OCI-LY7 (cell line): Measurements from ENCODE around the gene CSE1L. TPM values are rescaled to one million over a fixed set of nuclear protein-coding genes. Genes with fewer than 3 reads are reported as not detected.

Experiments
- Bru-seq: library from RNA; stranded (reverse); fragments of 400-500 nt; gene quantifications from one replicate; lab custom pipeline; 2021; lab: Mats Ljungman, UMichigan
- BruChase-seq, 2 experiments: library from RNA; stranded (reverse); fragments of 400-500 nt; gene quantifications; one replicate each; lab custom pipeline; 2021; lab: Mats Ljungman, UMichigan
- BruUV-seq: library from RNA; stranded (reverse); fragments of 400-500 nt; replicated peaks from 2 replicates; lab custom pipeline; 2021; lab: Mats Ljungman, UMichigan
- CTCF ChIA-PET: fragments of 300-600 bp; sonication (Branson Sonifier 250); formaldehyde crosslinking; loops from one replicate; lab custom pipeline; 2022; ENCODE audit warnings: antibody characterized with exemption; ENCODE audit not compliant: unreplicated experiment; lab: Charles Lee
- POLR2A ChIA-PET: fragments of 300-600 bp; sonication (Branson Sonifier 250); formaldehyde crosslinking; loops from one replicate; lab custom pipeline; 2022; ENCODE audit warnings: antibody characterized with exemption; lab: Charles Lee
- DNase-seq: peaks from one replicate; pipeline ENCODE4 v3.0.0-alpha.2; 2015; ENCODE audit warnings: low spot score
- H2AFZ ChIP-seq: fragments of 200-600 bp; sonication (generic), shearing (Covaris generic); 2 replicates; pipeline ENCODE4 v1.6.1; 2014; ENCODE audit warnings: mild to moderate bottlenecking, antibody characterized with exemption, low read length, moderate library complexity
- H3K27ac ChIP-seq: fragments of 200-600 bp; sonication (generic); 2 replicates; pipeline ENCODE4 v1.5.1; 2014; ENCODE audit warnings: mixed run types, low read depth, mild to moderate bottlenecking, moderate library complexity, low read length, inconsistent platforms; ENCODE audit not compliant: poor library complexity, severe bottlenecking
- H3K36me3 ChIP-seq: fragments of 200-600 bp; sonication (generic); 2 replicates; pipeline ENCODE4 v1.6.1; 2014; ENCODE audit warnings: mild to moderate bottlenecking, antibody characterized with exemption, low read length, moderate library complexity, mixed read lengths; ENCODE audit not compliant: insufficient read depth
- H3K4me1 ChIP-seq: fragments of 200-600 bp; sonication (generic); 2 replicates; pipeline ENCODE4 v1.5.1; 2014; ENCODE audit warnings: mild to moderate bottlenecking, low read length; ENCODE audit not compliant: insufficient read depth, poor library complexity, severe bottlenecking
- H3K4me2 ChIP-seq: fragments of 200-600 bp; sonication (generic); 2 replicates; pipeline ENCODE4 v1.6.1; 2014; ENCODE audit warnings: mild to moderate bottlenecking, low read length
- H3K4me3 ChIP-seq: fragments of 200-600 bp; sonication (generic); 2 replicates; pipeline ENCODE4 v1.5.1; 2014; ENCODE audit warnings: mild to moderate bottlenecking, low read depth, low read length; ENCODE audit not compliant: poor library complexity, severe bottlenecking
- H3K79me2 ChIP-seq: fragments of 200-600 bp; sonication (generic); 2 replicates; pipeline ENCODE4 v1.6.1; 2016; ENCODE audit warnings: low read depth, mild to moderate bottlenecking, low read length, moderate library complexity, mixed read lengths; ENCODE audit not compliant: insufficient read depth
- H3K9me2 ChIP-seq: fragments of 200-600 bp; sonication (generic); 2 replicates; pipeline ENCODE4 v1.6.1; 2016; ENCODE audit warnings: mild to moderate bottlenecking, low read length, mixed read lengths; ENCODE audit not compliant: insufficient read depth
- H3K9me3 ChIP-seq: fragments of 200-600 bp; sonication (generic); 2 replicates; pipeline ENCODE4 v1.6.1; 2014; ENCODE audit warnings: mild to moderate bottlenecking, mixed run types, low read length, mixed read lengths
- H4K20me1 ChIP-seq: fragments of 200-600 bp; sonication (generic); 2 replicates; pipeline ENCODE4 v1.6.1; 2014; ENCODE audit warnings: mild to moderate bottlenecking, antibody characterized with exemption, low read length, moderate library complexity, mixed read lengths; ENCODE audit not compliant: insufficient read depth
- EZH2phosphoT487 ChIP-seq: fragments of 200-600 bp; sonication (generic); IDR thresholded peaks from 2 replicates; pipeline ENCODE4 v1.6.1; 2018; ENCODE audit warnings: low read depth, borderline replicate concordance, mild to moderate bottlenecking, mixed run types, antibody characterized with exemption, low read length, moderate library complexity, mixed read lengths
- intact Hi-C: fragments of 100-400 bp; cut with micrococcal nuclease; formaldehyde crosslinking; loops from one replicate; pipeline ENCODE4 v1.10.0; 2022; ENCODE audit not compliant: unreplicated experiment
- long read RNA-seq: library from polyadenylated mRNA; stranded (forward); transcript quantifications from one replicate; pipeline ENCODE4 v2.0.0, GENCODE V29; 2022
- total RNA-seq, 2 experiments: library from RNA; depleted of rRNA in 1 of 2; stranded (reverse); fragments of >200 nt in 1 of 2; shearing (Covaris generic) in 1 of 2; gene quantifications; 2 replicates each; pipeline ENCODE4 v1.2.3, GENCODE V29; 2014 to 2022
- TF ChIP-seq, protein P1 (sequence below): fragments of 200-600 bp; sonication (generic); conservative IDR thresholded peaks from 2 replicates; pipeline ENCODE4 v1.5.1; 2014; ENCODE audit warnings: mild to moderate bottlenecking, antibody characterized with exemption, low read length, moderate library complexity, mixed read lengths

Gene CSE1L, protein sequence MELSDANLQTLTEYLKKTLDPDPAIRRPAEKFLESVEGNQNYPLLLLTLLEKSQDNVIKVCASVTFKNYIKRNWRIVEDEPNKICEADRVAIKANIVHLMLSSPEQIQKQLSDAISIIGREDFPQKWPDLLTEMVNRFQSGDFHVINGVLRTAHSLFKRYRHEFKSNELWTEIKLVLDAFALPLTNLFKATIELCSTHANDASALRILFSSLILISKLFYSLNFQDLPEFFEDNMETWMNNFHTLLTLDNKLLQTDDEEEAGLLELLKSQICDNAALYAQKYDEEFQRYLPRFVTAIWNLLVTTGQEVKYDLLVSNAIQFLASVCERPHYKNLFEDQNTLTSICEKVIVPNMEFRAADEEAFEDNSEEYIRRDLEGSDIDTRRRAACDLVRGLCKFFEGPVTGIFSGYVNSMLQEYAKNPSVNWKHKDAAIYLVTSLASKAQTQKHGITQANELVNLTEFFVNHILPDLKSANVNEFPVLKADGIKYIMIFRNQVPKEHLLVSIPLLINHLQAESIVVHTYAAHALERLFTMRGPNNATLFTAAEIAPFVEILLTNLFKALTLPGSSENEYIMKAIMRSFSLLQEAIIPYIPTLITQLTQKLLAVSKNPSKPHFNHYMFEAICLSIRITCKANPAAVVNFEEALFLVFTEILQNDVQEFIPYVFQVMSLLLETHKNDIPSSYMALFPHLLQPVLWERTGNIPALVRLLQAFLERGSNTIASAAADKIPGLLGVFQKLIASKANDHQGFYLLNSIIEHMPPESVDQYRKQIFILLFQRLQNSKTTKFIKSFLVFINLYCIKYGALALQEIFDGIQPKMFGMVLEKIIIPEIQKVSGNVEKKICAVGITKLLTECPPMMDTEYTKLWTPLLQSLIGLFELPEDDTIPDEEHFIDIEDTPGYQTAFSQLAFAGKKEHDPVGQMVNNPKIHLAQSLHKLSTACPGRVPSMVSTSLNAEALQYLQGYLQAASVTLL
- total RNA-seq (2014; rRNA removed; shearing (Covaris generic)) (90.2 and 104 TPM in 2 replicates), total RNA-seq (2022) (144 and 145 TPM in 2 replicates), Bru-seq, nascent RNA (percentile 95 among the genes with signal in this experiment), BruChase-seq, experiment 1, labeled RNA remaining after a 6-hour chase (percentile 96 among the genes with signal in this experiment), BruChase-seq, experiment 2, labeled RNA remaining after a 2-hour chase (percentile 95 among the genes with signal in this experiment)
- long read RNA-seq, transcript CSE1L-201 (25 exons, 3,553 nt): major isoform, 202 of 261 reads
- long read RNA-seq, transcript CSE1L-202 (24 exons, 3,459 nt): minor isoform, 6 of 261 reads
- long read RNA-seq, partial matches to known transcripts: 18 of 261 reads
- long read RNA-seq, other reads (novel, unspliced or antisense): 35 of 261 reads

GRCh38 chr20:49046087-49046900 lies at the start of gene CSE1L:
Gene CSE1L (plus strand): TSS chr20:49046312. CDS start chr20:49058464, 12,152 bp downstream.
- H3K27ac ChIP-seq: peak within 1 kb of the TSS; percentile 88
- peak within 1 kb of the TSS; percentile 89 for H2AFZ ChIP-seq
- no peaks in the 10 kb centered on the region for H3K9me2 ChIP-seq
- intact Hi-C loops: loop anchor here (5.0 to 10.0 kb wide), 2 partner anchors 171 to 1691 kb away; partner anchors contain the start of genes DDX27 and ZMYND8
- H4K20me1 ChIP-seq: peaks cover 17% of the 10 kb centered on the region; the same call in 1 of the 2 replicates
- peak; percentile 96 for DNase-seq
- TF ChIP-seq, protein P1, sequence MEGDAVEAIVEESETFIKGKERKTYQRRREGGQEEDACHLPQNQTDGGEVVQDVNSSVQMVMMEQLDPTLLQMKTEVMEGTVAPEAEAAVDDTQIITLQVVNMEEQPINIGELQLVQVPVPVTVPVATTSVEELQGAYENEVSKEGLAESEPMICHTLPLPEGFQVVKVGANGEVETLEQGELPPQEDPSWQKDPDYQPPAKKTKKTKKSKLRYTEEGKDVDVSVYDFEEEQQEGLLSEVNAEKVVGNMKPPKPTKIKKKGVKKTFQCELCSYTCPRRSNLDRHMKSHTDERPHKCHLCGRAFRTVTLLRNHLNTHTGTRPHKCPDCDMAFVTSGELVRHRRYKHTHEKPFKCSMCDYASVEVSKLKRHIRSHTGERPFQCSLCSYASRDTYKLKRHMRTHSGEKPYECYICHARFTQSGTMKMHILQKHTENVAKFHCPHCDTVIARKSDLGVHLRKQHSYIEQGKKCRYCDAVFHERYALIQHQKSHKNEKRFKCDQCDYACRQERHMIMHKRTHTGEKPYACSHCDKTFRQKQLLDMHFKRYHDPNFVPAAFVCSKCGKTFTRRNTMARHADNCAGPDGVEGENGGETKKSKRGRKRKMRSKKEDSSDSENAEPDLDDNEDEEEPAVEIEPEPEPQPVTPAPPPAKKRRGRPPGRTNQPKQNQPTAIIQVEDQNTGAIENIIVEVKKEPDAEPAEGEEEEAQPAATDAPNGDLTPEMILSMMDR: no peak
- TF ChIP-seq EZH2phosphoT487: no peak
- peaks cover 17% of the 10 kb centered on the region; the same call in 1 of the 2 replicates for H3K9me3 ChIP-seq
- ChIA-PET POLR2A (interaction anchor here (0.9 to 1.2 kb wide), 4 partner anchors 9 to 234 kb away, joined by 3 read pairs; no protein-coding TSS in a partner anchor), CTCF (no interaction called here)
- H3K79me2 ChIP-seq: peaks cover 55% of the 10 kb centered on the region
- peaks cover 36% of the 10 kb centered on the region for H3K36me3 ChIP-seq
- H3K4me2 ChIP-seq: peak within 1 kb of the TSS; percentile 88
- peaks cover 22% of the 10 kb centered on the region for H3K4me1 ChIP-seq
- BruUV-seq: no TSS peak
- H3K4me3 ChIP-seq: peak within 1 kb of the TSS; percentile 96

DNA sequence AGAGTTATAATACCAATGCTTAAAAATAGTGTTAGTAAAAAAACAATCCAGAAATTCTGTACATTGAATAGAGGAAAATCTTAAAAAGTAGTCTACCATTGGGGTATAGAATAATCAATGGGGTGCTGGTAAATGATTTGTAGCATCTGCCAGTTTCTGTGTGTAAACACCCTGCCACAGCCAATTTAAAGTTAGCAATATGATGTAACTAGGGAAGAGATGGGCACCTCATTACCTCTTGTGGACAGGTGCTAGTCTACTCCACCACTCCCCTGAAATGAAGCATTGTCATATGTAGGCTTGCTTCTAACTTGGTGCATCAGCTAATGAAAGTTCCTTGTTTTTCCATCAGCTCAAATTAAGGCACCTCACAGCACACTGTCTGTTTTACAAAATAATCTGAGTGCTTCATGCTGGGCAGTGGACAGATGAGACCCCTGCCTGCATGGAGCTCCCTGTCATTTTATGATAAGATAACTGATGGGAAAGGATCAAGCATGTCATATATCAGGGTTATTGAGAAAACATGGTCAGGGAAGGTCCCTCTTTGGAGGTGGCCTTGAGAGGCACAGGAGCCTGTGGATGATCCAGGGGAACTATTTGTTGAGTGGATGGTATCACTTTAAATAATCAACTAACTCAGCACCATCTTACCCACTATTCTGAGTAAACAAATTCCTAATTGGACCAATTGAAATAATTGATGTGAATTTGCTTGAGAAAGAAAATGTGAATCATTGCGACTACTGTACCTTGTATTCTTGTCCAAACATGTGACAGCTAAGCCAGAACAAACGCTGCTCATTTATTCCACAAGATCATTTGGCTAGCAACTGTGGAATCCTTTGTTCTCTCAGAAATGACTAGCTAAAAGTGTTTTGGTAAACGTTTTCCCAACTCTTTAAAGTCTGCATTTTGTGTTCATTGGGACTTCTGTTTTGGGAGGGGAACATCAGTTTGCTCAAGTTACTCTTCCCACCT lies 45.9 kb upstream of the CSE1L start:
- CTCF ChIA-PET: no interaction called here
- H3K27ac ChIP-seq: no peak overlapping the region
- H3K9me3 ChIP-seq: no peaks in the 10 kb centered on the region
- DNase-seq: no peak
- no peak overlapping the region for H2AFZ ChIP-seq
- no peaks in the 10 kb centered on the region for H3K79me2 ChIP-seq
- BruUV-seq: no TSS peak
- peaks cover 77% of the 10 kb centered on the region for H3K36me3 ChIP-seq
- no peaks in the 10 kb centered on the region for H4K20me1 ChIP-seq
- POLR2A ChIA-PET: interaction anchor here (0.6 kb wide), 1 partner anchor 107 kb away, joined by 3 read pairs; no protein-coding TSS in a partner anchor
- no peak overlapping the region for H3K4me3 ChIP-seq
- TF ChIP-seq, protein P1: no peak
- no peak for TF ChIP-seq EZH2phosphoT487
- H3K4me1 ChIP-seq: no peaks in the 10 kb centered on the region
- intact Hi-C loops: no loop called here
- H3K4me2 ChIP-seq: no peak overlapping the region
- no peaks in the 10 kb centered on the region for H3K9me2 ChIP-seq
